ENCODE measurements around the gene BAHCC1.
A peak's percentile ranks its signal among the peaks of the same experiment; 100 is the strongest.

BAHCC1 gene

DNA sequence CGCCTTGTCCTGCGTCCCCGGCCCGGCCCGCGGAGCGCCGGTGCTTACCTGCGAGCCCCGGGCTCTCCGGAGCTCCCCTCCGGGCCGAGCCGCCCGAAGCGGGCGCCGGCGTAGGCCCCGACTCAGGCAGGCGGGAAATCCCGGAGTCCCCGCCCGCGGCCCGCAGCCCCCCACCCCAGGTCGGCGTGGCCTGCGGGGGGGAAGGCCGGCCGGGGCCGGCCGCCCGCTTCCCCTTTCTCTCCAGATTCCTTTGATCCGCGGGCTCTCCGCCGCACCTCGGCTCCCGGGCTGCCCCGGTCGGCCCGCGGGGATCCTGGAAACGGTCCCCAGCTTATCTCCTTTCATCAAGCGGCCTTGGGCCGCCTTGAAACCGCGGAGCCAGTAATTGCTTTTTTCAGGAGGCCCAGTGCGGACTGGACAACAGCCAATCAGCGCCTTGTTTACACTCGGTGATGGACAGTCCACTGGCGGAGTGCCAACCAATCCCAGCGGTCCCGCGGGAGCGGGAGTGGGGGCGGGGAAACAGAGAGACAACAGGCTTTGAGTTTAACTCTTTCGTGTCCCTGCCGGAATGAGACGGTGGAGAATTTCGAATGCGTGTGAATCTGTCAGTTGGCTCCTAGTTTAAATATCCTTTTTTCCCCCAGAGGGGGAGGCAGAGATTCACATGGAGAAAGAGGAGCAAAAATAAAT is 1.4 kb upstream of the BAHCC1 start (continued):
- peak; percentile 77 for TF ChIP-seq ZSCAN23 (tag by site-specific recombination; IDR thresholded peaks at IDR 0.05)
- TF ChIP-seq, protein P1, sequence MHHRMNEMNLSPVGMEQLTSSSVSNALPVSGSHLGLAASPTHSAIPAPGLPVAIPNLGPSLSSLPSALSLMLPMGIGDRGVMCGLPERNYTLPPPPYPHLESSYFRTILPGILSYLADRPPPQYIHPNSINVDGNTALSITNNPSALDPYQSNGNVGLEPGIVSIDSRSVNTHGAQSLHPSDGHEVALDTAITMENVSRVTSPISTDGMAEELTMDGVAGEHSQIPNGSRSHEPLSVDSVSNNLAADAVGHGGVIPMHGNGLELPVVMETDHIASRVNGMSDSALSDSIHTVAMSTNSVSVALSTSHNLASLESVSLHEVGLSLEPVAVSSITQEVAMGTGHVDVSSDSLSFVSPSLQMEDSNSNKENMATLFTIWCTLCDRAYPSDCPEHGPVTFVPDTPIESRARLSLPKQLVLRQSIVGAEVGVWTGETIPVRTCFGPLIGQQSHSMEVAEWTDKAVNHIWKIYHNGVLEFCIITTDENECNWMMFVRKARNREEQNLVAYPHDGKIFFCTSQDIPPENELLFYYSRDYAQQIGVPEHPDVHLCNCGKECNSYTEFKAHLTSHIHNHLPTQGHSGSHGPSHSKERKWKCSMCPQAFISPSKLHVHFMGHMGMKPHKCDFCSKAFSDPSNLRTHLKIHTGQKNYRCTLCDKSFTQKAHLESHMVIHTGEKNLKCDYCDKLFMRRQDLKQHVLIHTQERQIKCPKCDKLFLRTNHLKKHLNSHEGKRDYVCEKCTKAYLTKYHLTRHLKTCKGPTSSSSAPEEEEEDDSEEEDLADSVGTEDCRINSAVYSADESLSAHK (tag by site-specific recombination; IDR thresholded peaks at IDR 0.05) = peak; percentile 100
- no peak for TF ChIP-seq ZNF140 (tag by site-specific recombination; IDR thresholded peaks at IDR 0.05)
- TF ChIP-seq ZNF544 (tag by site-specific recombination; IDR thresholded peaks at IDR 0.05) = no peak
- TF ChIP-seq WT1 (tag by site-specific recombination; IDR thresholded peaks at IDR 0.05) = peak; percentile 83
- peak; percentile 31 for TF ChIP-seq ZNF510 (tag by site-specific recombination; IDR thresholded peaks at IDR 0.05; ENCODE audit: insufficient replicate concordance)
- peak; percentile 76 for TF ChIP-seq ZBTB21 (tag by site-specific recombination; IDR thresholded peaks at IDR 0.05)
- peak; percentile 64 for TF ChIP-seq ZIC2 (tag by site-specific recombination; IDR thresholded peaks at IDR 0.05)
- TF ChIP-seq ZNF561 (tag by site-specific recombination; IDR thresholded peaks at IDR 0.05; ENCODE audit: borderline replicate concordance) = peak; percentile 96
- no peak for TF ChIP-seq ZNF776 (tag by site-specific recombination; IDR thresholded peaks at IDR 0.05; ENCODE audit: borderline replicate concordance)
- TF ChIP-seq, protein P2, sequence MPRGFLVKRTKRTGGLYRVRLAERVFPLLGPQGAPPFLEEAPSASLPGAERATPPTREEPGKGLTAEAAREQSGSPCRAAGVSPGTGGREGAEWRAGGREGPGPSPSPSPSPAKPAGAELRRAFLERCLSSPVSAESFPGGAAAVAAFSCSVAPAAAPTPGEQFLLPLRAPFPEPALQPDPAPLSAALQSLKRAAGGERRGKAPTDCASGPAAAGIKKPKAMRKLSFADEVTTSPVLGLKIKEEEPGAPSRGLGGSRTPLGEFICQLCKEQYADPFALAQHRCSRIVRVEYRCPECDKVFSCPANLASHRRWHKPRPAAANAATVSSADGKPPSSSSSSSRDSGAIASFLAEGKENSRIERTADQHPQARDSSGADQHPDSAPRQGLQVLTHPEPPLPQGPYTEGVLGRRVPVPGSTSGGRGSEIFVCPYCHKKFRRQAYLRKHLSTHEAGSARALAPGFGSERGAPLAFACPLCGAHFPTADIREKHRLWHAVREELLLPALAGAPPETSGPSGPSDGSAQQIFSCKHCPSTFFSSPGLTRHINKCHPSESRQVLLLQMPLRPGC (tag by site-specific recombination; IDR thresholded peaks at IDR 0.05) = peak; percentile 94
- TF ChIP-seq ZNF223 (tag by site-specific recombination; IDR thresholded peaks at IDR 0.05) = no peak
- TF ChIP-seq SP7 (tag by site-specific recombination; IDR thresholded peaks at IDR 0.05) = peak; percentile 95
- no peak for TF ChIP-seq ZNF791 (tag by site-specific recombination; IDR thresholded peaks at IDR 0.05)
- no peak for TF ChIP-seq PRDM1 (tag by site-specific recombination; IDR thresholded peaks at IDR 0.05)
- TF ChIP-seq, protein P3, sequence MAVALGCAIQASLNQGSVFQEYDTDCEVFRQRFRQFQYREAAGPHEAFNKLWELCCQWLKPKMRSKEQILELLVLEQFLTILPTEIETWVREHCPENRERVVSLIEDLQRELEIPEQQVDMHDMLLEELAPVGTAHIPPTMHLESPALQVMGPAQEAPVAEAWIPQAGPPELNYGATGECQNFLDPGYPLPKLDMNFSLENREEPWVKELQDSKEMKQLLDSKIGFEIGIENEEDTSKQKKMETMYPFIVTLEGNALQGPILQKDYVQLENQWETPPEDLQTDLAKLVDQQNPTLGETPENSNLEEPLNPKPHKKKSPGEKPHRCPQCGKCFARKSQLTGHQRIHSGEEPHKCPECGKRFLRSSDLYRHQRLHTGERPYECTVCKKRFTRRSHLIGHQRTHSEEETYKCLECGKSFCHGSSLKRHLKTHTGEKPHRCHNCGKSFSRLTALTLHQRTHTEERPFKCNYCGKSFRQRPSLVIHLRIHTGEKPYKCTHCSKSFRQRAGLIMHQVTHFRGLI (tag by site-specific recombination; IDR thresholded peaks at IDR 0.05) = peak; percentile 80; the same call in 1 of the 2 replicates
- TF ChIP-seq ZNF175 (tag by site-specific recombination; IDR thresholded peaks at IDR 0.05) = no peak
- TF ChIP-seq, protein P4, sequence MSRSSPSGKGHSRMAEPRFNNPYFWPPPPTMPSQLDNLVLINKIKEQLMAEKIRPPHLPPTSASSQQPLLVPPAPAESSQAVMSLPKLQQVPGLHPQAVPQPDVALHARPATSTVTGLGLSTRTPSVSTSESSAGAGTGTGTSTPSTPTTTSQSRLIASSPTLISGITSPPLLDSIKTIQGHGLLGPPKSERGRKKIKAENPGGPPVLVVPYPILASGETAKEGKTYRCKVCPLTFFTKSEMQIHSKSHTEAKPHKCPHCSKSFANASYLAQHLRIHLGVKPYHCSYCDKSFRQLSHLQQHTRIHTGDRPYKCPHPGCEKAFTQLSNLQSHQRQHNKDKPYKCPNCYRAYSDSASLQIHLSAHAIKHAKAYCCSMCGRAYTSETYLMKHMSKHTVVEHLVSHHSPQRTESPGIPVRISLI (tag by site-specific recombination; IDR thresholded peaks at IDR 0.05) = no peak; the same call in none of the 2 replicates
- no peak; the same call in 1 of the 2 replicates for TF ChIP-seq ZNF830 (tag by site-specific recombination; IDR thresholded peaks at IDR 0.05; ENCODE audit: low read depth)
- TF ChIP-seq MZF1 (tag by site-specific recombination; IDR thresholded peaks at IDR 0.05; ENCODE audit: borderline replicate concordance) = peak; percentile 83
- TF ChIP-seq, protein P5, sequence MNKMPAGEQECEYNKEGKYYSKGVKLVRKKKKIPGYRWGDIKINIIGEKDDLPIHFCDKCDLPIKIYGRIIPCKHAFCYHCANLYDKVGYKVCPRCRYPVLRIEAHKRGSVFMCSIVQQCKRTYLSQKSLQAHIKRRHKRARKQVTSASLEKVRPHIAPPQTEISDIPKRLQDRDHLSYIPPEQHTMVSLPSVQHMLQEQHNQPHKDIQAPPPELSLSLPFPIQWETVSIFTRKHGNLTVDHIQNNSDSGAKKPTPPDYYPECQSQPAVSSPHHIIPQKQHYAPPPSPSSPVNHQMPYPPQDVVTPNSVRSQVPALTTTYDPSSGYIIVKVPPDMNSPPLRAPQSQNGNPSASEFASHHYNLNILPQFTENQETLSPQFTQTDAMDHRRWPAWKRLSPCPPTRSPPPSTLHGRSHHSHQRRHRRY (tag by site-specific recombination; IDR thresholded peaks at IDR 0.05) = no peak
- TF ChIP-seq SP2 (tag by site-specific recombination; IDR thresholded peaks at IDR 0.05) = peak; percentile 93
- TF ChIP-seq EGR2 (tag by site-specific recombination; IDR thresholded peaks at IDR 0.05; ENCODE audit: low read depth) = peak; percentile 49; the same call in 1 of the 2 replicates
- TF ChIP-seq ZNF530 (tag by site-specific recombination; IDR thresholded peaks at IDR 0.05; ENCODE audit: low read depth) = no peak
- no peak for TF ChIP-seq ZNF19 (tag by site-specific recombination; IDR thresholded peaks at IDR 0.05; ENCODE audit: low read depth)
- no peak for TF ChIP-seq ZNF155 (tag by site-specific recombination; IDR thresholded peaks at IDR 0.05)
- TF ChIP-seq, protein P6, sequence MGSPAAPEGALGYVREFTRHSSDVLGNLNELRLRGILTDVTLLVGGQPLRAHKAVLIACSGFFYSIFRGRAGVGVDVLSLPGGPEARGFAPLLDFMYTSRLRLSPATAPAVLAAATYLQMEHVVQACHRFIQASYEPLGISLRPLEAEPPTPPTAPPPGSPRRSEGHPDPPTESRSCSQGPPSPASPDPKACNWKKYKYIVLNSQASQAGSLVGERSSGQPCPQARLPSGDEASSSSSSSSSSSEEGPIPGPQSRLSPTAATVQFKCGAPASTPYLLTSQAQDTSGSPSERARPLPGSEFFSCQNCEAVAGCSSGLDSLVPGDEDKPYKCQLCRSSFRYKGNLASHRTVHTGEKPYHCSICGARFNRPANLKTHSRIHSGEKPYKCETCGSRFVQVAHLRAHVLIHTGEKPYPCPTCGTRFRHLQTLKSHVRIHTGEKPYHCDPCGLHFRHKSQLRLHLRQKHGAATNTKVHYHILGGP (tag by site-specific recombination; IDR thresholded peaks at IDR 0.05) = no peak
- TF ChIP-seq REPIN1 (tag by site-specific recombination; IDR thresholded peaks at IDR 0.05; ENCODE audit: low read depth) = no peak
- no peak for TF ChIP-seq ZNF521 (tag by site-specific recombination; IDR thresholded peaks at IDR 0.05)
- no peak for TF ChIP-seq ZNF670 (tag by site-specific recombination; IDR thresholded peaks at IDR 0.05; ENCODE audit: low read depth)
- 0 out of 2 replicates have a peak, but pooled peaks have one; percentile 53 for TF ChIP-seq ZBTB7A (tag by site-specific recombination; IDR thresholded peaks at IDR 0.05; ENCODE audit: low read depth)

Data from HEK293 (cell line).